GM13977 (cell line): ENCODE data around the gene NFKBIZ.

ENCODE experiments used
- DNase-seq: peaks from one replicate; pipeline ENCODE4 v3.0.0; 2012; ENCODE audit warnings: low spot score
- in situ Hi-C: fragments of 300-500 bp; cut with MboI; formaldehyde crosslinking; loops from one replicate; pipeline ENCODE4 v1.12.0; 2022; ENCODE audit warnings: low sequenced_read_pairs, low pct_unique_long_range_greater_than_20kb, mixed read lengths, inconsistent platforms; ENCODE audit not compliant: unreplicated experiment
- TF ChIP-seq, protein P1 (sequence below): IDR thresholded peaks from 2 replicates; pipeline ENCODE4 v1.5.1; 2012; ENCODE audit warnings: mild to moderate bottlenecking, control low read depth; ENCODE audit not compliant: insufficient read depth; ENCODE audit errors: extremely low read depth, missing control alignments

NFKBIZ gene

DNA sequence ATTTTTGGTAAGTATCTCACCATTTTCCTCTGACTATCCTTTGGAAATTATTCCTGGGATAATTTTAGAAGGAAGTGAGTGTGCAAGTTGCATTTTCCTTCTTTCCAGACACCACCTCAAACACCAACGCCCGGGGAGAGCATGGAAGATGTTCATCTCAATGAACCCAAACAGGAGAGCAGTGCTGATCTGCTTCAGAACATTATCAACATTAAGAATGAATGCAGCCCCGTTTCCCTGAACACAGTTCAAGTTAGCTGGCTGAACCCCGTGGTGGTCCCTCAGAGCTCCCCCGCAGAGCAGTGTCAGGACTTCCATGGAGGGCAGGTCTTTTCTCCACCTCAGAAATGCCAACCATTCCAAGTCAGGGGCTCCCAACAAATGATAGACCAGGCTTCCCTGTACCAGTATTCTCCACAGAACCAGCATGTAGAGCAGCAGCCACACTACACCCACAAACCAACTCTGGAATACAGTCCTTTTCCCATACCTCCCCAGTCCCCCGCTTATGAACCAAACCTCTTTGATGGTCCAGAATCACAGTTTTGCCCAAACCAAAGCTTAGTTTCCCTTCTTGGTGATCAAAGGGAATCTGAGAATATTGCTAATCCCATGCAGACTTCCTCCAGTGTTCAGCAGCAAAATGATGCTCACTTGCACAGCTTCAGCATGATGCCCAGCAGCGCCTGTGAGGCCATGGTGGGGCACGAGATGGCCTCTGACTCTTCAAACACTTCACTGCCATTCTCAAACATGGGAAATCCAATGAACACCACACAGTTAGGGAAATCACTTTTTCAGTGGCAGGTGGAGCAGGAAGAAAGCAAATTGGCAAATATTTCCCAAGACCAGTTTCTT is 3.9 kb downstream of the NFKBIZ start:
- in situ Hi-C loops = no loop called here
- TF ChIP-seq, protein P1, sequence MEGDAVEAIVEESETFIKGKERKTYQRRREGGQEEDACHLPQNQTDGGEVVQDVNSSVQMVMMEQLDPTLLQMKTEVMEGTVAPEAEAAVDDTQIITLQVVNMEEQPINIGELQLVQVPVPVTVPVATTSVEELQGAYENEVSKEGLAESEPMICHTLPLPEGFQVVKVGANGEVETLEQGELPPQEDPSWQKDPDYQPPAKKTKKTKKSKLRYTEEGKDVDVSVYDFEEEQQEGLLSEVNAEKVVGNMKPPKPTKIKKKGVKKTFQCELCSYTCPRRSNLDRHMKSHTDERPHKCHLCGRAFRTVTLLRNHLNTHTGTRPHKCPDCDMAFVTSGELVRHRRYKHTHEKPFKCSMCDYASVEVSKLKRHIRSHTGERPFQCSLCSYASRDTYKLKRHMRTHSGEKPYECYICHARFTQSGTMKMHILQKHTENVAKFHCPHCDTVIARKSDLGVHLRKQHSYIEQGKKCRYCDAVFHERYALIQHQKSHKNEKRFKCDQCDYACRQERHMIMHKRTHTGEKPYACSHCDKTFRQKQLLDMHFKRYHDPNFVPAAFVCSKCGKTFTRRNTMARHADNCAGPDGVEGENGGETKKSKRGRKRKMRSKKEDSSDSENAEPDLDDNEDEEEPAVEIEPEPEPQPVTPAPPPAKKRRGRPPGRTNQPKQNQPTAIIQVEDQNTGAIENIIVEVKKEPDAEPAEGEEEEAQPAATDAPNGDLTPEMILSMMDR = no peak
- DNase-seq = no peak

DNA sequence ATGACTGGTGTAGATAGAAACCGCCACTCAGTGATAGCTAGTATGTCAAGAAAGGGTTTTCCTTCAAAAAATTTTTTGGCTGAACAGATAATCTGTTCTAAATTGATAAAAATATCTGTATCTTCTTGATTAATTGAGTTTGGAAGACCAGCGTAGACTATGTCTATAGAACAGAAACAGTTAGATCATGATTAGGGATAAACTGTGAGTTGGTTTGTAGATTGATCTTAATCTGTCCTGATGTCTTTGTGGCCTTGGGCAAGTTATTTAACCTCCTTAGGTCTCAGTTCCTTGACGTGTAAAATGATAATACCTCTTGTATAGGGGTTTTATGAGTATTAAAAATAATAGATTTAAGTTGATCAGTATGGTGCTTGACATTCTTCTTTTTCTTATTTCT is 4.7 kb downstream of the NFKBIZ start:
- in situ Hi-C loops = no loop called here
- TF ChIP-seq, protein P1 = no peak
- no peak for DNase-seq

- DNase-seq = no peak
- in situ Hi-C loops = no loop called here
- TF ChIP-seq, protein P1 = no peak
Measured at GRCh38 chr3:101854608-101855304, 5.4 kb downstream of the NFKBIZ start.

GRCh38 chr3:101857301-101857741 is 8.0 kb downstream of the NFKBIZ start:
- DNase-seq = no peak
- TF ChIP-seq, protein P1 = no peak
- in situ Hi-C loops = no loop called here

- DNase-seq = no peak
- in situ Hi-C loops = no loop called here
- TF ChIP-seq, protein P1 = no peak
Measured at GRCh38 chr3:101858464-101859030, 9.2 kb downstream of the NFKBIZ start.

- in situ Hi-C loops = no loop called here
- TF ChIP-seq, protein P1 = no peak
- no peak for DNase-seq
Measured at GRCh38 chr3:101859882-101860448, 10.7 kb downstream of the NFKBIZ start.
